ENCODE data around the gene RNF224.

RNF224 gene

GRCh38 chr9:137215196-137215986 lies 11.9 kb upstream of the RNF224 start:
- DNase-seq, result no peak

DNA sequence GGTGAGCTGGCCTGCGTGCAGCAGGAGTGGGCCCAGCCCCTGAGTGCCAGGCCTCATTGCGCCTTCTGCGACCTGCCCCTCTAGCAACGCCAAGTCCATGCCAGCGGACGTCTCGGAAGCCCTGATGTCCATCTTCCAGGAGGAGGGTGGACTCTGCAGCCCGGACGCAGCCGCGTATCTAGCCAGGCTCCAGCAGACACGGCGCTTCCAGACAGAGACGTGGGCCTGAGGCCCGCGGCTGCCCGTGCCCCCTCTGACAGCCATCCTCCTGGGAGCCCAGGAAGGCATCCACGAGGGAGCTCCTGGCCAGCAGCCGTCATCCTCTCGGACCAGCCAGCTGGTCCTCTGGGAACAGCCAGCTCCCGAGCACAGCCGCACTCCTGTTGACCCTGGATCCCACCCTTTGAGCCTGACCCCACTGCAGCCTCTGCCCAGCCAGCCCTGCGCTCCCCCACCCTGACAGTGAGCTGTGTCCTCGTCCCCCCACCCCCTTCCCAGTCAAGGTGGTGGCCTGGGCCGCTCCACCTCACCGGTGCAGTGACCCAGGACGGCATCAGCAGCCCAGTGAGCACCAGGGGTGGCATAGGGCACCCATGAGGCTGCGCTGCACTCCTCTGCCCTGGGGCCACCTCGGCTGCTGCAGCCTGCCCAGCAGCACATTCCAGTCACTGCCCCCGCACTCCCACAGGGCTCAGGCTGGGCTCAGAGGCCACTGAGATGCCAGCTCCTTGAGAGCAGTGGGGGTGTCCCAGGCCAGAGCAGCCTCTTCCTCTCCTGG lies 10.9 kb upstream of the RNF224 start:
- no peak for DNase-seq

GRCh38 chr9:137217276-137218211 lies 9.8 kb upstream of the RNF224 start:
- no peak for DNase-seq

DNA sequence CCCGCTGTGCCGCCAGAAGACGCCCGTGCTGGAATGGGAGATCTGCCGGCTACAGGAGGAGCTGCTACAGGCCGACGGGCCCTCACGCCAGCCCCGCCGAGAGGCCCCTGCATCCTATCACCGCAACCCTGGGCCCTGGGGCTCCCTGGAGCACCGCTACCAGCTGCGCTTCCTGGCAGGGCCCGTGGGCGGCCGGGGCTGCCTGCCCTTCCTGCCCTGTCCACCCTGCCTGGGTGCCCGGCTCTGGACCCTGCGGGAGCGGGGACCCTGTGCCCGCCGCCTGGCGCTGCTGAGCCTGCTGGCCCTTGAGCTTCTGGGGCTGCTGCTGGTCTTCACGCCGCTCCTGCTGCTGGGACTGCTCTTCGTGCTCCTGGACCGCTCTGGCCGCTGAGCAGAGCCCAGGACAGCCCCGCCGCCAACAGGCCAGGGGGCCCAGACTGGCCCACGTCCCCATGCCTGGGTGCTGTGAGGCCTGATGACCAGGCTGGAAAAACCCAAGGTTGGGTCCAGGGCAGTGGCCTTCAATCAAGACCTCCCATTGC lies 9.0 kb upstream of the RNF224 start:
- DNase-seq, result no peak

- DNase-seq, result no peak
These were observed 8.5 kb upstream of the RNF224 start for GRCh38 chr9:137218754-137219271.

DNA sequence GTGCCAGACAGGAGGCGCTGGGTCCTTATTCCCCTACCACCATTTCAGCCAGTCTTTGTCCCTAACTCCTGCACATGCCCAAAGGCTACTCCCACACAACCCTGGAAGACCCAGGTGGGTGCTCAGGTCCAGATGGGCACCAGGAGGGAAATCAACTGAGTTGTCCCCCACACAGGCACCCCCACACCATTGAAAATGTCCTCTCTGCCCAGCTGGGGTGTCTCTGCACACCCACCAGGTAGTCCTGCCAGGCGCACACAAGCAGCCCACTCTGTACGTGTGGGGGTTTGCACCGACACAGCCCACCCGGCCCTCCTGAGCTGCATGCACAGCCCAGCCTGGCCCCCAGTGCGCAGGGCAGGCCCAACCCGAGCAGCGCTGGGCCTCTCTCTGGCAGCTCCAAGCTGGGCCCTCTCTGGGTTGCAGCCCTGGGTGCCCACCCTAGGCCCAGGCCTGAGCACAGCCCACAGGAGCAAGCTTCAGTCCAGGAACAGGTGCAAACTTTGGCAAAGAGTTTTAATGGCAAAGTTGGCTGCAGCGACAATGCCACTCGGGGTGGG lies 7.5 kb upstream of the RNF224 start:
- DNase-seq, result no peak

DNA sequence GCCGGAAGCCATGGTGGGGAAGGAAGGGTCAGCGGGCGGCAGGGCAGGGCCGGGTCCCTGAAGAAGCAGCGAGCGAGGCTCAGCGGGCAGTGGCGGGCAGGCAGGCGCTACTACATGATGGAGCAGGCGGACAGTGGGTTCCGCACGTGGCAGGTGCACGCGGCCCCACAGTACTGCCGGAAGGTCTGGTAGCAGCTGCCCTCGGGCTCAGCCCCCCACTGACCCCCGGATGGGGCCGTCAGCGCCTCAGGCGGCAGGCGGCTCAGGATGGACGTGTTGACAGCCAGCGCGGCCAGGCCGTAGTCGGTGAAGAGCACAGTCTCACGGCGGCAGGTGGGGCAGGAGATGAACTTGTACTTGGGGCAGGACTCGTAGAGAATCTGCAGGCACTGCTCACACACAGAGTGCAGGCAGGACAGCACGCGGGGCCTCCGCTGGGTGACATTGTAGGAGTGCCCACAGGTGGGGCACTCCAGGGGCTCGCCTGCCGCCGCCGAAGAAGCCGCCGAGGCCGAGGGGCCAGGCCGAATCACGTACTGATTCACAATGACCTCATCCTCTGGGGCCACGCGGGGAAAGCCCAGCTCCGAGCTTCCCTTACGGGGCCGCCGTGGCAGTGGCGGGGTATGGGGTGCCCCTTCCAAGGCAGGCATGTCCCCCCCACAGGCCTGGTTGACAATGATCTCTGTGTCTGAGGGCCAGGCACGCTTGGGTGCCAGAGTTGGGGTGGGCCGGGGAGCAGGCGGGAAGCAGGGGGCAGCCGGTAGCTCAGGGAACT lies 6.8 kb upstream of the RNF224 start:
- no peak for DNase-seq

DNA sequence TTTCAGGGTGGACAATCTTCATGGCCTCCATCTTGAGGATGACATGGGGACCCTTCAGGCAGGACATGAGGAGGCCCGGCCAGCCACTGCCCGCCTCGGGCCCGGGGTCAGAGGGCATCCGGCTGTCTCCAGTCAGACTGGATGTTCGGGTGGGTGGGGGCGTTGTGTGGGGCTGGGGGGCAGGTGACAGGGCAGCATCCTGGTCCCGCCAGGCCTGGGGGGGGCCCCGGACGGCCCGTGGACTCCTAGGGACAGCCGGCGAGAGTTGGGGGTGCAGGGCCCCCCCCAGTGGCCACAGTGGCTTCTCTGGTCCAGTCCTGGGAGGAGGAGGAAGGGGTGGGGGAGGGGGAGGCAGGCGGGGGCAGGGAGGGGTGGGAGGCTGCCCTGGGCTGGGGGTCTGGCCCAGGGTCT lies 6.2 kb upstream of the RNF224 start:
- no peak for DNase-seq

DNA sequence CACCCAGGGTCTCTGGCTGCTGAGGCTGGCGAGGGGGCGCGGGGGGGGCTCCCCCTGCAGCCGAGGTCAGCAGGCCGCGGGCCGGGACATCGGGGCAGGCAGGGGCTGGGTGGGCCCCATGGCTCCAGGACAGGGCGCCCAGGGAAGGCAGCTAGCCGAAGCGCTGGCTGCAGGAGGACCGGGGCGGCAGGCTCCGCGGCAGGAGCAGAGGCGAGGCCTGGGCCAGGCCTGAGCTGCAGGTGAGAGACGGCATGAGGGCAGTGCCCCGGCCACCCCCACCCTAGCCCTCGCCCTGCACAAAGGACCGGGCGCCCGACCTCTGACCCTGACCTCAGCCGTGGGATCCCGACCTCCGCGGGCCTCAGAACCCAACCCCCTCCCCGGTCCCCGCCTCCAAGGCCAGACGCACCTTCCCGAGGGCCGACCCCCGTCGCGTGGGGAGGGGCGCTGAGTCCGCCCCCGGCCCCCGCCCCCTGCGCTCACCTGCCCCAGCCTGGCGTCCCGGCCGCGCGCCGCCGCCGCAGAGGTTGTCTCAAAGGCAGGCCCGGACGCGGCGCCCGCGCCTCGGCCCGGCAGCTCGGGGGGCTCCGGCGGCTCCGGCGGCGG lies 5.7 kb upstream of the RNF224 start:
- no peak for DNase-seq

DNA sequence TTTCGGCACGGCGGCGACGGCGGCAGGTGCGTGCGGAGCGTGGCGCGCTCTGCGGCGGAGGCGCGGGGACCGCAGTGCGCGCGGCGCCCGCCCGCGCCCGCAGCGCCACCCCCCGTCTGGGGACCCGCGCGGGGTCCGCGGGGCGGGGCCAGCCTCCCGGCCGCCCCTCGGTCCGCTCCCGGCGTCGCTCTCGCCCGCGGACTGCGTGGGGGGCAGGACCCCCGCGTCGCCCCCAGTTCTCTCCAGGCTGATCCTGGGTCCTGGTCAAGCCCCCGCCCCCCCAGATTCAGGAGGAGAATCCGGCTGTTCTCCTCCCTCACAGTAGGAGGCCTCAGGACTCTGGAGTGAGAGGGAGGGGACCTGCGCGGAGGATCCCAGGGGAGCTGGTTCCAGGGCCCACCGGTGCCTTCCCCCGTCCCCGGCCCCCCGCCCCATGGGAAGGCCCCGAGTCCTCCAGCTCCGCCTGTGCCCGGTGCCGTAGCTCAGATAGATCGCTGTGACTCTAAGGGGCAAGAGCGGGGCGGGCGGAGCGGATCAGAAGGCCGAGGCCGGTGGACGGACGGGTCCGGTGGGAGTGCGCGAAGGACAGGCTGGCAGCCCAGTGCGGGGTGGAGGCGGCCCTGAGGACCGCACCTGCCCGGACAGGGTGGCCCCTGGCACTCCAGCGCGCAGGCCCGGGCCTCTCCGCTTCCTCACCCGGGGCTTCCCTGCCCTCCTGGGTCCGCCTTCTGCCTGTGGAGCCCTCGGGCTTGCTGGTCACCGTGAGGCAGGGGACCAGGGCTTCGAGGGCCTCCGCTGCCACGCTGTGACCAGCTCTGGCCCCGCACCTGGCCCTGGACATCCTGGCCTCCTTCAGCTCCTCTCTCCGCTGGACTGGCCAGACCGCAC lies 4.9 kb upstream of the RNF224 start, which contains the start of gene RNF208:
Gene RNF208 (minus strand): TSS at position 51 of the 888 bp plus-strand sequence. CDS start 1,028 bp downstream, outside the sequence.
- no peak for DNase-seq

GRCh38 chr9:137223078-137223970 lies 4.0 kb upstream of the RNF224 start:
- DNase-seq, result peak; percentile 98

- no peak for DNase-seq
These were observed 2.2 kb upstream of the RNF224 start, which contains the start of gene CYSRT1 for GRCh38 chr9:137224830-137225694. TSS of gene CYSRT1 (plus strand) at chr9:137225174. CDS start at chr9:137225622, 448 bp downstream.

GRCh38 chr9:137225699-137226331 lies 1.5 kb upstream of the RNF224 start:
- no peak for DNase-seq

DNA sequence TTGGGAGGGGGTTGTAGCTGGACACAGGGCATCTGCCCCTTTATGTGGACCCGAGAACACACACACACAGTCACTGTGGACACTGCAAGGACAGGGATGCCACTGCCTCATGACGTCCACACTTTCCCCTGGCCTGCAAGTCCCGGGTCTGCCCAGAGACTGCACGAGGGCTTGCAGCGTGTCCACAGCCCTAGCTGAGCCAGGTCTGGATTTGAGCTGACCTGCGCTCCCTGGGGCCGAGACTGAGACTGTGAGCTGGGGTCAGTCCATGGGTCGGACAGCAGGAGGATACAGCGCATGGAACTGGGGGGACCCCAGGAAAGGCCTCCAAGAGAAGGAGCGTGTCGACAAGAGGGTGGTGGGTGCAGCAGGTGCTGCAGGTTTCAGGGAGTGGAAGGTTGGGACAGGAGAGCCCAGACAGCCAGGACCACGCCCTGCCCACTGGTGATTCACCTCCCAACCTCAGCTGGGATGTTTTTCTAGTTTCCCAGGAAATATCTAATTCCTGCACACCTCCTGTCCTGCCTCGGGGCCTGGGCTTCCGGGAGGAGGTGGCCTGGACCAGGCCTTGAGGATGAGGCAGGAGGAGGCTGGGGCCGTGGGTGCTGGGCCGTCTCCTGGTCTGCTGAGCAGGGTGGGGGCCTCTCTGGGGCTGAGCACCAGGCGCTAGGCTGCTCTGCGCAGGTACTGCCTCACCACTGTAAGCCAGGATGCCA lies 806 bp upstream of the RNF224 start:
- no peak for DNase-seq

DNA sequence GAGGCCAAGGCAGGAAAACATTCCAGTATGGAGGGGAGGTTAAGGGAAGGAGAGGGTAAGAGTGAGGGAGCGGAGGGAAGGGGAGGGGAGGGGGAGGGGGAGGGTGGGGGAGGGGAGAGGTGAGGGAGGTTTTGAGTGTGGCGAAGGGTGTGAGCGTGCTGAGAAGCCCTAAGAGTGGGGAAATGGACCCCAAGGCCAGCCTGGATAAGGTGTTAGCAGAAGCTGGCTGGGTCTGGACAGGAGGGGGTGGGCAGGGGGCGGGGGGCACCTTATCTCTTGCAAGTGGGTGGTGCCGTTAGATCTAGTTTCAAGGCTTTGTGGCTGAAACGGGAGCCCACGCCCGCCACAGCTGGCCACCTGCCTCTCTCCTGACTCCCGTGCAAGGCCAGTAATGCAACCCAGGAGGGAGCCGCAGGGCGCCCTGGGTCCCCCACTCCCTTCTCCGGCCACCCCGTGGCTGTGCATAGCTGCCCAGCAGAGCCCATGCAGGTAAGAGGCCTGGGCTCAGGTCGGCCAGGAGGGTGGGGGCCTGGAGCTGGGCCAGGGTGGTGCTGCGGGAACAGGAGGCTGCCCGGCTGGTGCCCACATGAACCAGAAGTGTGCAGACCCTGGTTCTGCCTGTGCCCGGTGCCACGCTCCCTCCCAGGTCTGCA lies 677 bp downstream of the RNF224 start:
- no peak for DNase-seq

DNA sequence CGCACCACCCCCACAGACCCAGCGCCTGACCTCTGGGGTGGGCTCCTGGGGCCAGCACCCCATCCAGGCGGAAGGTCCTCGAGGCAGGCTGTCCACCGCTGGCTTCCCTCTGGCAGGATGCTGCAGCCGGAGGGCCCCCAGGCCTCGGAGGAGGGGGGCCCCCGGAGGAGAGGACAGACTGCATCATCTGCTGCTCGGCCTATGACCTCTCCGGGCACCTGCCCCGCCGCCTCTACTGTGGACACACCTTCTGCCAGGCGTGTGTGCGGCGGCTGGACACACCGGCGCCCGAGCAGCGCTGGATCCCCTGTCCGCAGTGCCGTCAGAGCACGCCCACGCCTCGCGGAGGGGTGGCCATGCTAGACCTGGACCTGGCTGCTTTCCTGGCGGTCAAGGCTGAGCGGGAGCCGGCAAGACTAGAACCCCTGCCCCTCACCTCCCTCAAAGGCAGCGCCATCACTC lies 1.2 kb downstream of the RNF224 start:
- DNase-seq, result no peak

Measured in activated CD4-positive, alpha-beta T cell treated with anti-CD3 and anti-CD28 coated beads for 1 hour (primary cell).